ENCODE results near the gene RBM23. TPM values are rescaled to one million over a fixed set of nuclear protein-coding genes. Genes with fewer than 3 reads are reported as not detected.

Gene RBM23
- total and polyA plus RNA-seq, 3 donors from 2014 or later = 73.7 to 115 (median 93.3) TPM

GRCh38 chr14:22906073-22906472, 12.9 kb downstream of the RBM23 start:
- H3K4me1 ChIP-seq = no peaks in the 10 kb centered on the region
- no peak for DNase-seq
- H3K36me3 ChIP-seq (ENCODE audit: low read depth, missing control alignments) = no peaks in the 10 kb centered on the region
- no peak overlapping the region for H3K27ac ChIP-seq
- H3K27me3 ChIP-seq = no peaks in the 10 kb centered on the region
- WGBS, 2 donors = 94 to 96% methylated on average over 20 of the region's 20 CpGs
- no peak overlapping the region for H3K4me3 ChIP-seq
- no peaks in the 10 kb centered on the region for H3K9me3 ChIP-seq
- intact Hi-C loops (cut with DNase I; ENCODE audit: low total_unique reads) = no loop called here
- TF ChIP-seq CTCF (IDR thresholded peaks at IDR 0.05) (no peak), POLR2A (IDR thresholded peaks at IDR 0.05) (no peak)

GRCh38 chr14:22905627-22906026, 13.3 kb downstream of the RBM23 start:
- H3K27me3 ChIP-seq = no peaks in the 10 kb centered on the region
- intact Hi-C loops (cut with DNase I; ENCODE audit: low total_unique reads) = no loop called here
- TF ChIP-seq POLR2A (IDR thresholded peaks at IDR 0.05) (no peak), CTCF (IDR thresholded peaks at IDR 0.05) (no peak)
- no peaks in the 10 kb centered on the region for H3K4me1 ChIP-seq
- H3K9me3 ChIP-seq = no peaks in the 10 kb centered on the region
- no peaks in the 10 kb centered on the region for H3K36me3 ChIP-seq (ENCODE audit: low read depth, missing control alignments)
- H3K4me3 ChIP-seq = no peak overlapping the region
- H3K27ac ChIP-seq = no peak overlapping the region
- whole genome bisulfite sequencing, 2 donors = 89 to 92% methylated on average over 4 of the region's 4 CpGs
- DNase-seq = no peak

GRCh38 chr14:22903742-22904087, 15.2 kb downstream of the RBM23 start:
- H3K27ac ChIP-seq = peak overlapping the region in 1 of 2 donors; percentile 36
- no peak overlapping the region for H3K4me3 ChIP-seq
- TF ChIP-seq POLR2A (IDR thresholded peaks at IDR 0.05) (no peak), CTCF (IDR thresholded peaks at IDR 0.05) (no peak)
- no peak for DNase-seq
- intact Hi-C loops (cut with DNase I; ENCODE audit: low total_unique reads) = no loop called here
- H3K4me1 ChIP-seq = no peaks in the 10 kb centered on the region
- H3K27me3 ChIP-seq = no peaks in the 10 kb centered on the region
- no peaks in the 10 kb centered on the region for H3K36me3 ChIP-seq (ENCODE audit: low read depth, missing control alignments)
- H3K9me3 ChIP-seq = no peaks in the 10 kb centered on the region
- 65 to 85% methylated on average over 2 of the region's 2 CpGs for WGBS, 2 donors

GRCh38 chr14:22901799-22902198, 17.1 kb downstream of the RBM23 start:
- no peak overlapping the region for H3K4me3 ChIP-seq
- no peak overlapping the region for H3K27ac ChIP-seq
- no peaks in the 10 kb centered on the region for H3K4me1 ChIP-seq
- no peaks in the 10 kb centered on the region for H3K9me3 ChIP-seq
- H3K36me3 ChIP-seq (ENCODE audit: low read depth, missing control alignments) = no peaks in the 10 kb centered on the region
- H3K27me3 ChIP-seq = no peaks in the 10 kb centered on the region
- DNase-seq = no peak
- intact Hi-C loops (cut with DNase I; ENCODE audit: low total_unique reads) = no loop called here
- TF ChIP-seq POLR2A (IDR thresholded peaks at IDR 0.05) (no peak), CTCF (IDR thresholded peaks at IDR 0.05) (no peak)
- 92 to 94% methylated on average over 7 of the region's 7 CpGs for WGBS, 2 donors

GRCh38 chr14:22900081-22900799, 18.7 kb downstream of the RBM23 start:
- H3K27me3 ChIP-seq = no peaks in the 10 kb centered on the region
- intact Hi-C loops (cut with DNase I; ENCODE audit: low total_unique reads) = no loop called here
- TF ChIP-seq POLR2A (IDR thresholded peaks at IDR 0.05) = no peak
- peak in 1 of 3 experiments; percentile 45 for TF ChIP-seq CTCF (IDR thresholded peaks at IDR 0.05)
- no peaks in the 10 kb centered on the region for H3K9me3 ChIP-seq
- H3K27ac ChIP-seq = no peak overlapping the region
- no peak overlapping the region for H3K4me3 ChIP-seq
- no peaks in the 10 kb centered on the region for H3K4me1 ChIP-seq
- 48 to 54% methylated on average over 3 of the region's 3 CpGs for whole genome bisulfite sequencing, 2 donors
- no peaks in the 10 kb centered on the region for H3K36me3 ChIP-seq (ENCODE audit: low read depth, missing control alignments)
- peak; percentile 51 for DNase-seq

All from testis (tissue), 3 donors.